IMR-90 (cell line): ENCODE data around the gene NCLN. TPM values are rescaled to one million over a fixed set of nuclear protein-coding genes. Genes with fewer than 3 reads are reported as not detected.

Experiments used
- ATAC-seq: fragments of 200-7000 bp; cut with Tn5 transposase; 2 replicates; pipeline ENCODE4 v1.9.1; 2020; ENCODE audit warnings: low read depth, mild to moderate bottlenecking, moderate library complexity
- BruUV-seq: library from RNA; stranded (reverse); fragments of 400-500 nt; replicated peaks from 2 replicates; lab custom pipeline; 2021; lab: Mats Ljungman, UMichigan
- CTCF ChIA-PET: fragments of 300-600 bp; formaldehyde crosslinking; extraction: SDS; loops from one replicate; lab custom pipeline; 2021; ENCODE audit warnings: antibody characterized with exemption; lab: Yijun Ruan, JAX
- POLR2A ChIA-PET: fragments of 300-600 bp; sonication (Branson Sonifier 250); formaldehyde crosslinking; loops from one replicate; lab custom pipeline; 2022; ENCODE audit warnings: antibody characterized with exemption; ENCODE audit not compliant: unreplicated experiment; lab: Charles Lee
- DNase-seq: peaks from one replicate; pipeline ENCODE4 v3.0.0; 2013
- H2AFZ ChIP-seq: replicated peaks from 2 replicates; pipeline ENCODE3; 2013; ENCODE audit warnings: low read length, mild to moderate bottlenecking; ENCODE audit not compliant: poor library complexity
- H2AK5ac ChIP-seq: 2 replicates; pipeline ENCODE4 v1.6.1; 2013; ENCODE audit warnings: low read depth, low read length, inconsistent platforms
- H2AK9ac ChIP-seq: replicated peaks from 2 replicates; pipeline ENCODE3; 2013; ENCODE audit warnings: mild to moderate bottlenecking, low read depth, low read length, moderate library complexity; ENCODE audit not compliant: poor library complexity
- H2BK120ac ChIP-seq: 2 replicates; pipeline ENCODE4 v1.6.1; 2013; ENCODE audit warnings: low read depth, low read length, inconsistent platforms
- H2BK15ac ChIP-seq: 3 replicates; pipeline ENCODE4 v1.6.1; 2013; ENCODE audit warnings: low read depth, low read length, inconsistent platforms
- H2BK20ac ChIP-seq: 2 replicates; pipeline ENCODE4 v1.6.1; 2013; ENCODE audit warnings: low read depth, mild to moderate bottlenecking, inconsistent platforms, low read length, moderate library complexity
- H2BK5ac ChIP-seq: 2 replicates; pipeline ENCODE4 v1.6.1; 2013; ENCODE audit warnings: mild to moderate bottlenecking, low read depth, low read length, inconsistent platforms; ENCODE audit not compliant: poor library complexity, severe bottlenecking
- H3K14ac ChIP-seq: replicated peaks from 2 replicates; pipeline ENCODE4 v1.6.1; 2013; ENCODE audit warnings: low read depth, low read length, inconsistent platforms
- H3K18ac ChIP-seq: 2 replicates; pipeline ENCODE4 v1.6.1; 2013; ENCODE audit warnings: low read depth, low read length, control low read depth
- H3K23ac ChIP-seq: 2 replicates; pipeline ENCODE4 v1.6.1; 2013; ENCODE audit warnings: low read depth, low read length, inconsistent platforms
- H3K27ac ChIP-seq: 2 replicates; pipeline ENCODE4 v1.5.1; 2013; ENCODE audit warnings: mild to moderate bottlenecking, control low read depth, low read length; ENCODE audit not compliant: insufficient read depth
- H3K27me3 ChIP-seq: 2 replicates; pipeline ENCODE4 v1.6.1; 2013; ENCODE audit warnings: low read length; ENCODE audit not compliant: control insufficient read depth, insufficient read depth
- H3K36me3 ChIP-seq: 2 replicates; pipeline ENCODE4 v1.6.1; 2013; ENCODE audit warnings: low read length, mixed read lengths; ENCODE audit not compliant: control insufficient read depth, insufficient read depth
- H3K4ac ChIP-seq: 2 replicates; pipeline ENCODE4 v1.6.1; 2013; ENCODE audit warnings: low read depth, low read length, inconsistent platforms
- H3K4me1 ChIP-seq: 2 replicates; pipeline ENCODE4 v1.6.1; 2013; ENCODE audit warnings: low read length, mixed read lengths; ENCODE audit not compliant: control insufficient read depth, insufficient read depth
- H3K4me2 ChIP-seq: 2 replicates; pipeline ENCODE4 v1.6.1; 2013; ENCODE audit warnings: low read depth, mild to moderate bottlenecking, control low read depth, low read length, moderate library complexity
- H3K4me3 ChIP-seq: 2 replicates; pipeline ENCODE4 v1.5.1; 2013; ENCODE audit warnings: low read depth, mild to moderate bottlenecking, control low read depth, low read length, moderate library complexity; ENCODE audit not compliant: insufficient read depth
- H3K56ac ChIP-seq: 2 replicates; pipeline ENCODE4 v1.6.1; 2013; ENCODE audit warnings: low read length, inconsistent platforms; ENCODE audit not compliant: insufficient read depth; ENCODE audit errors: extremely low read depth
- H3K79me1 ChIP-seq, 2 experiments: 2 replicates each; pipeline ENCODE4 v1.6.1; 2013; ENCODE audit warnings: low read length in 2 of 2, inconsistent platforms in 1 of 2, low read depth in 1 of 2
- H3K9ac ChIP-seq: 2 replicates; pipeline ENCODE4 v1.6.1; 2013; ENCODE audit warnings: low read depth, low read length, control low read depth
- H3K9me1 ChIP-seq: 2 replicates; pipeline ENCODE4 v1.6.1; 2013; ENCODE audit warnings: low read length, inconsistent platforms; ENCODE audit not compliant: insufficient read depth
- H3K9me3 ChIP-seq: 2 replicates; pipeline ENCODE4 v1.6.1; 2013; ENCODE audit warnings: low read length; ENCODE audit not compliant: control insufficient read depth, insufficient read depth
- H4K20me1 ChIP-seq: 2 replicates; pipeline ENCODE4 v1.6.1; 2013; ENCODE audit warnings: low read length, inconsistent platforms; ENCODE audit not compliant: insufficient read depth
- H4K5ac ChIP-seq: 2 replicates; pipeline ENCODE4 v1.6.1; 2013; ENCODE audit warnings: mild to moderate bottlenecking, low read depth, low read length, control low read depth
- H4K8ac ChIP-seq, 2 experiments: 2 replicates each; pipeline ENCODE4 v1.6.1; 2013; ENCODE audit warnings: low read depth in 2 of 2, low read length in 2 of 2, control low read depth in 1 of 2, inconsistent platforms in 1 of 2
- H4K91ac ChIP-seq: 2 replicates; pipeline ENCODE4 v1.6.1; 2013; ENCODE audit warnings: low read depth, low read length, inconsistent platforms; ENCODE audit not compliant: insufficient read depth
- CEBPB ChIP-seq: IDR thresholded peaks from 2 replicates; pipeline ENCODE4 v1.6.1; 2012; ENCODE audit warnings: low read depth, low read length, improper control_type of control experiment
- CHD1 ChIP-seq: IDR thresholded peaks from 2 replicates; pipeline ENCODE4 v1.6.1; 2012; ENCODE audit warnings: low read depth, low read length, improper control_type of control experiment
- MAZ ChIP-seq: IDR thresholded peaks from 2 replicates; pipeline ENCODE4 v1.6.1; 2012; ENCODE audit warnings: low read depth, mild to moderate bottlenecking, low read length, improper control_type of control experiment, moderate library complexity, borderline replicate concordance
- POLR2A ChIP-seq: IDR thresholded peaks from 2 replicates; pipeline ENCODE4 v1.6.1; 2012; ENCODE audit warnings: mild to moderate bottlenecking, low read depth, low read length
- RAD21 ChIP-seq: IDR thresholded peaks from 2 replicates; pipeline ENCODE4 v1.6.1; 2012; ENCODE audit warnings: low read length, improper control_type of control experiment
- WGBS, 2 experiments: methylation state at CpG; one replicate each; pipeline versions ENCODE4 v1.1.5 to v1.1.7; 2013; ENCODE audit warnings: missing lambda C conversion rate in 2 of 2; ENCODE audit not compliant: insufficient read length in 1 of 2; ENCODE audit errors: extremely low coverage in 2 of 2; 5-methylcytosine and 5-hydroxymethylcytosine counted together
- dilution Hi-C: fragments of 300-500 bp; cut with HindIII; formaldehyde crosslinking; loops from one replicate; pipeline ENCODE4 v1.14.3; 2018; ENCODE audit warnings: low sequenced_read_pairs; ENCODE audit not compliant: unreplicated experiment
- in situ Hi-C: fragments of 300-500 bp; cut with MboI; formaldehyde crosslinking; loops from 3 replicates; pipeline ENCODE4 v1.14.3; 2019; ENCODE audit warnings: low sequenced_read_pairs, inconsistent platforms, mixed read lengths
- intact Hi-C: fragments of 100-400 bp; cut with micrococcal nuclease; formaldehyde crosslinking; loops from 2 replicates; pipeline ENCODE4 v1.10.0; 2022
- polyA plus RNA-seq, 3 experiments: library from polyadenylated mRNA; depleted of rRNA; stranded (reverse); fragments of >200 nt; gene quantifications; 2 replicates each; pipeline ENCODE4 v1.2.3, GENCODE V29; 2012; ENCODE audit warnings: low replicate concordance in 1 of 3
- total RNA-seq: library from RNA; depleted of rRNA; stranded (reverse); fragments of >200 nt; gene quantifications from 2 replicates; pipeline ENCODE4 v1.2.3, GENCODE V29; 2012
- TF ChIP-seq, protein P1 (sequence below): conservative IDR thresholded peaks from 2 replicates; pipeline ENCODE4 v1.5.1; 2012; ENCODE audit warnings: mild to moderate bottlenecking, low read depth, low read length, improper control_type of control experiment
- TF ChIP-seq, protein P2 (sequence below): fragments of 150-350 bp; IDR thresholded peaks from 2 replicates; pipeline ENCODE4 v1.6.1; 2017; ENCODE audit warnings: mild to moderate bottlenecking, antibody characterized with exemption, low read length, low read depth

NCLN gene
- total and polyA plus RNA-seq, 2 of the 4 experiments (the other 2 are of a cell fraction) = 32.8 to 90.8 TPM

DNA sequence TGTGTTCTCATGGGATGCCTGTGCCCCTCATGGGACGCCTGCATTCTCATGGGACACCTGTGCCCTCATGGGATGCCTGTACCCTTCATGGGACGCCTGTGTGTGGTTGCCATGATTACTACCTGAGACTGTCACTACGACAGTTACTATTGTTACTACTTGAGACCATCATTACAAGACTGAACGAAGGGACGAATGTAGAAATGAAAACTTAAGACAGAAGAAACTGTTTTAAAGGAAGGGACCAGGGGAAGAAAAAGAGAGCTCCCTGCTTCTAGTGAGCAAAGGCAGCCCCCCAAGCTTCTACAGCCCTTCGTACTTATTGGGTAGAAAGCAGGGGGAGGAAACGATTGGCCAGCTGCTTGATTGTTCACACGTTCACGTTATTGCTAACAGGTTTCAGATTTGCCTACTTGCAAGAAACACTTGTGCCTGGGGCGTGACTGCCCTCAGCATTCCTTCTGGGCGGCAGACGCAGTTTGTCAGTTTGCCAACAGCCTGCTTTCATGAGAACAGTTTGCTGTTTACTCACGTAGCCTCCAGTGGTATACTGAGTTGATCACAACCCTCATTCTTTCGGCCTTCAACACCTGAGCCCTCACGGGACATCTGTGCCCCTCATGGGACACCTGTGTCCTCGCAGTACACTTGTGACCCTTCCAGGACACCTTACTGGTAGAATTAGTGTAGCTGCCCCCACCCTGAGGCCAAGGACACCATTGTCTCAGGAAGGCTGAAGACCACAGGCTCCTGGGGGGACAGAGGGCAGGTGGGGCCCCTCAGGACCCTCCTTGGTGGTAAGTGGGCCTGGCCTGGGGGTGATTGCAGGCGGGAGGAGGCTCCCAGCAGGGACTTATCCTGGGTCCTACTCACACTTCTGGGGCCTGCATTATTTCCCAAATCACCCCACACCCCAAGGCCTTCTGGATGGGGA is 9.7 kb upstream of the NCLN start:
- H3K27ac ChIP-seq = no peak overlapping the region
- no TSS peak for BruUV-seq
- intact Hi-C loops = no loop called here
- peak overlapping the region; percentile 82; the same call in 1 of the 2 replicates for H3K14ac ChIP-seq
- H3K18ac ChIP-seq = no peak overlapping the region
- peak; percentile 25; the same call in 1 of the 2 replicates for ATAC-seq
- peak overlapping the region; percentile 85; the same call in 1 of the 2 replicates for H2BK20ac ChIP-seq
- in situ Hi-C loops = no loop called here
- no peak for TF ChIP-seq CHD1
- TF ChIP-seq CEBPB = no peak
- TF ChIP-seq, protein P1, sequence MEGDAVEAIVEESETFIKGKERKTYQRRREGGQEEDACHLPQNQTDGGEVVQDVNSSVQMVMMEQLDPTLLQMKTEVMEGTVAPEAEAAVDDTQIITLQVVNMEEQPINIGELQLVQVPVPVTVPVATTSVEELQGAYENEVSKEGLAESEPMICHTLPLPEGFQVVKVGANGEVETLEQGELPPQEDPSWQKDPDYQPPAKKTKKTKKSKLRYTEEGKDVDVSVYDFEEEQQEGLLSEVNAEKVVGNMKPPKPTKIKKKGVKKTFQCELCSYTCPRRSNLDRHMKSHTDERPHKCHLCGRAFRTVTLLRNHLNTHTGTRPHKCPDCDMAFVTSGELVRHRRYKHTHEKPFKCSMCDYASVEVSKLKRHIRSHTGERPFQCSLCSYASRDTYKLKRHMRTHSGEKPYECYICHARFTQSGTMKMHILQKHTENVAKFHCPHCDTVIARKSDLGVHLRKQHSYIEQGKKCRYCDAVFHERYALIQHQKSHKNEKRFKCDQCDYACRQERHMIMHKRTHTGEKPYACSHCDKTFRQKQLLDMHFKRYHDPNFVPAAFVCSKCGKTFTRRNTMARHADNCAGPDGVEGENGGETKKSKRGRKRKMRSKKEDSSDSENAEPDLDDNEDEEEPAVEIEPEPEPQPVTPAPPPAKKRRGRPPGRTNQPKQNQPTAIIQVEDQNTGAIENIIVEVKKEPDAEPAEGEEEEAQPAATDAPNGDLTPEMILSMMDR = no peak
- no peak for TF ChIP-seq MAZ
- TF ChIP-seq, protein P2, sequence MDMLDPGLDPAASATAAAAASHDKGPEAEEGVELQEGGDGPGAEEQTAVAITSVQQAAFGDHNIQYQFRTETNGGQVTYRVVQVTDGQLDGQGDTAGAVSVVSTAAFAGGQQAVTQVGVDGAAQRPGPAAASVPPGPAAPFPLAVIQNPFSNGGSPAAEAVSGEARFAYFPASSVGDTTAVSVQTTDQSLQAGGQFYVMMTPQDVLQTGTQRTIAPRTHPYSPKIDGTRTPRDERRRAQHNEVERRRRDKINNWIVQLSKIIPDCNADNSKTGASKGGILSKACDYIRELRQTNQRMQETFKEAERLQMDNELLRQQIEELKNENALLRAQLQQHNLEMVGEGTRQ = no peak
- TF ChIP-seq POLR2A = no peak
- no peak for TF ChIP-seq RAD21
- H4K8ac ChIP-seq = peak overlapping the region in 1 of 2 experiments; percentile 71; a peak in 3 of 4 replicates
- POLR2A ChIA-PET = no interaction called here
- H3K4me3 ChIP-seq = no peak overlapping the region
- no peaks in the 10 kb centered on the region; the same call in 1 of the 2 replicates for H3K27me3 ChIP-seq
- H2AFZ ChIP-seq = peak overlapping the region; percentile 85
- peak overlapping the region; percentile 96 for H2AK9ac ChIP-seq
- no peaks in the 10 kb centered on the region for H4K20me1 ChIP-seq
- H3K79me1 ChIP-seq = peaks cover 0 to 5% of the 10 kb centered on the region in 2 experiments; a peak in 1 of 4 replicates
- DNase-seq = peak; percentile 65
- peaks cover 11% of the 10 kb centered on the region for H3K4me1 ChIP-seq
- peak overlapping the region; percentile 87 for H2BK5ac ChIP-seq
- H4K91ac ChIP-seq = peak overlapping the region; percentile 81; the same call in 1 of the 2 replicates
- H3K36me3 ChIP-seq = no peaks in the 10 kb centered on the region
- CTCF ChIA-PET = no interaction called here
- no peak overlapping the region; the same call in 2 of the 3 replicates for H2BK15ac ChIP-seq
- peaks cover 9% of the 10 kb centered on the region; the same call in 1 of the 2 replicates for H3K9me1 ChIP-seq
- H3K23ac ChIP-seq = no peak overlapping the region
- no peaks in the 10 kb centered on the region for H3K9me3 ChIP-seq
- no peak overlapping the region for H3K4me2 ChIP-seq
- H2BK120ac ChIP-seq = peak overlapping the region; percentile 87
- 54% methylated on average over 4 of the region's 17 CpGs; no CpG with 5 or more reads in 1 of the 2 experiments for whole genome bisulfite sequencing, 2 experiments
- peak overlapping the region; percentile 92 for H3K4ac ChIP-seq
- no peak overlapping the region; the same call in 1 of the 2 replicates for H4K5ac ChIP-seq
- peak overlapping the region; percentile 91; the same call in 1 of the 2 replicates for H2AK5ac ChIP-seq
- dilution Hi-C loops = no loop called here
- H3K9ac ChIP-seq = no peak overlapping the region
- no peak overlapping the region for H3K56ac ChIP-seq
